Measurements from ENCODE around the gene HSPA12B. TPM values are rescaled to one million over a fixed set of nuclear protein-coding genes. Genes with fewer than 3 reads are reported as not detected.

Gene HSPA12B
- total and polyA plus RNA-seq, 9 of the 15 experiments (the other 6 are each of a cell fraction or from before 2014, with no cell fraction given), result 0.03 to 0.07 TPM; not detected in 7

DNA sequence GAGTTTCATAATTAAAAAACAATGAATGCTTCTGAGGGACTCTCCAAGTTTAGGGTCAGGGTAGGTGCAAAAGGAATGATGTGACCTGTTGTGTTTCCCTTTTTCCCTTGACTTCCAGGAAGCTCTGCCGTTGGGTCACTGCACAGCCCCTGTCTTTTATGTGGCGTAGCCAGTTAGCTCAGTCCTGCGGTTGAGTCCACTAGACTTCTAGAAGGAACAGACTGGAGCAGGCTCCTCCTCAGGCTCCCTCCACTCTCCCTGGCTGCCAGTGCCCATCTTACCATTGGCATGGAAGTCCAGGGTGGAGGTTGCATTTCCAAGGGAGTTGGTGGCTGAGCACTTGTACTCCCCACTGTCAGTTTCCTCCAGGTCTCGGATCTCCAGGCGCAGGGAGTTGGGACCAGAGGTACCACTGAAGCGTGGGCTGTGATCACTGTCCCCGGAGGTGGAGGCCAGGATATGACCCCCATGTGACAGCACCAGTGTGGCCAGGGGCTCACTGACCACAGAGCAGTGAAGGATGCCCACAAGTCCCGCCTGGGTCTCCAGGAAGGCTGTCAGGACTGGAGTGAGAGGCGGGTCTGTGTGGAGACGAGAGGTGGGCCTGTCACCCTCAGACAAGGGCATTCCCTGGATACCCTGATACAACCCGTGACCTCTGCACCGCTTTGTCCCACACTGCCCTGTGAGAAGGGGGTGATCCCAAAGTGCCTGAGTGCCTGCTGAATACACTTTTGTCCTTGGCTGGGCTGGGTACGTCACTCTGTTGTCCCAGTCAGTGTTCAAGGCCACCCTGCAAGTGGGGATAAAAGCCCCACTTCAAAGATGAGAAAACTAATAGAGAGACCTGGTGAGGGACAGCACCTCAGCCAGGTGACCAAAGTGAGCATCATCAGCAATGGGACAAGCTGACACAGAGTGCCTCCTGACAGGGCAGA is 31.2 kb upstream of the HSPA12B start (continued):
- TF ChIP-seq ZNF589 (CRISPR knock-in tag; IDR thresholded peaks at IDR 0.05; ENCODE audit: low read depth), result no peak
- no peak for TF ChIP-seq LARP7 (IDR thresholded peaks at IDR 0.05)
- TF ChIP-seq, protein P1, sequence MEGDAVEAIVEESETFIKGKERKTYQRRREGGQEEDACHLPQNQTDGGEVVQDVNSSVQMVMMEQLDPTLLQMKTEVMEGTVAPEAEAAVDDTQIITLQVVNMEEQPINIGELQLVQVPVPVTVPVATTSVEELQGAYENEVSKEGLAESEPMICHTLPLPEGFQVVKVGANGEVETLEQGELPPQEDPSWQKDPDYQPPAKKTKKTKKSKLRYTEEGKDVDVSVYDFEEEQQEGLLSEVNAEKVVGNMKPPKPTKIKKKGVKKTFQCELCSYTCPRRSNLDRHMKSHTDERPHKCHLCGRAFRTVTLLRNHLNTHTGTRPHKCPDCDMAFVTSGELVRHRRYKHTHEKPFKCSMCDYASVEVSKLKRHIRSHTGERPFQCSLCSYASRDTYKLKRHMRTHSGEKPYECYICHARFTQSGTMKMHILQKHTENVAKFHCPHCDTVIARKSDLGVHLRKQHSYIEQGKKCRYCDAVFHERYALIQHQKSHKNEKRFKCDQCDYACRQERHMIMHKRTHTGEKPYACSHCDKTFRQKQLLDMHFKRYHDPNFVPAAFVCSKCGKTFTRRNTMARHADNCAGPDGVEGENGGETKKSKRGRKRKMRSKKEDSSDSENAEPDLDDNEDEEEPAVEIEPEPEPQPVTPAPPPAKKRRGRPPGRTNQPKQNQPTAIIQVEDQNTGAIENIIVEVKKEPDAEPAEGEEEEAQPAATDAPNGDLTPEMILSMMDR (IDR thresholded peaks at IDR 0.05 in 2 of 3, conservative IDR thresholded peaks at IDR 0.05 in 1 of 3; ENCODE audit: insufficient read depth in 2 of 3, low read depth in 1 of 3, low read length in 3 of 3), result no peak
- no peak for TF ChIP-seq ASH1L (IDR thresholded peaks at IDR 0.05; ENCODE audit: borderline replicate concordance, low read depth, partially characterized antibody)
- no peak for TF ChIP-seq ZNF318 (IDR thresholded peaks at IDR 0.05; ENCODE audit: borderline replicate concordance in 1 of 2, low read depth in 1 of 2)
- TF ChIP-seq FOXA3 (CRISPR knock-in tag; conservative IDR thresholded peaks at IDR 0.05 in 1 of 2, IDR thresholded peaks at IDR 0.05 in 1 of 2), result no peak

All from K562 (cell line).